Right cardiac atrium (tissue), 5 donors: Measurements from ENCODE around the gene UBL7. TPM values are rescaled to one million over a fixed set of nuclear protein-coding genes. Genes with fewer than 3 reads are reported as not detected.

Experiments used
- ATAC-seq, 2 donors: fragments of 200-7000 bp; cut with Tn5 transposase; one replicate each; pipeline versions ENCODE4 v1.8.0 to v1.9.1; 2020; ENCODE audit warnings: moderate library complexity in 2 of 2, mild to moderate bottlenecking in 1 of 2
- DNase-seq, 3 donors: peaks; one replicate each; pipeline ENCODE4 v3.0.0-alpha.2; 2020
- H3K27ac ChIP-seq: one replicate; pipeline ENCODE4 v1.5.1; 2013; ENCODE audit warnings: mild to moderate bottlenecking, low read length, control low read depth, moderate library complexity
- H3K27me3 ChIP-seq: one replicate; pipeline ENCODE4 v1.6.1; 2013; ENCODE audit not compliant: control insufficient read depth, insufficient read depth
- H3K4me1 ChIP-seq: one replicate; pipeline ENCODE4 v1.6.1; 2013; ENCODE audit warnings: low read length; ENCODE audit not compliant: control insufficient read depth, insufficient read depth
- H3K4me3 ChIP-seq: one replicate; pipeline ENCODE4 v1.5.1; 2013; ENCODE audit warnings: low read length, control low read depth
- H3K9me3 ChIP-seq: one replicate; pipeline ENCODE4 v1.6.1; 2013; ENCODE audit warnings: low read length; ENCODE audit not compliant: control insufficient read depth
- WGBS: extraction: QIAGEN DNeasy Blood & Tissue Kit; methylation state at CpG from one replicate; pipeline ENCODE4 v1.1.7; 2013; 5-methylcytosine and 5-hydroxymethylcytosine counted together
- intact Hi-C, 4 donors: fragments of 100-400 bp; cut with DNase I; formaldehyde crosslinking; loops; one replicate each; pipeline versions ENCODE4 v1.11.0 to v1.14.0; 2022 to 2023
- polyA plus RNA-seq: library from polyadenylated mRNA; stranded (reverse); fragments of 200-250 nt; gene quantifications from one replicate; pipeline ENCODE4 v1.2.3, GENCODE V29; 2013
- total RNA-seq, 4 donors: library from RNA; stranded (reverse); fragmentation: NEBNext Ultra II Directional; extraction: Animal tissue kit (Norgen Biotek cat#: 25700); gene quantifications; one replicate each; pipeline ENCODE4 v1.2.1, GENCODE V29; 2021
- donor health status: healthy with polysubstance abuse.
- donor health status: DM: no; HTN: yes; CAD: no.
- donor health status: DM: no; HTN: no; CAD: no.
- donor health status: DM: no; HTN: yes; CAD: no; lungs with severe emphysema.
- donor health status: DM: yes; HTN: yes; CAD: no.

The UBL7 gene
- total and polyA plus RNA-seq, 5 donors: 35.8 to 59.3 (median 49.0) TPM

GRCh38 chr15:74403588-74403919, 57.4 kb downstream of the UBL7 start:
- H3K4me3 ChIP-seq: no peak overlapping the region
- DNase-seq: peak in 1 of 3 donors; percentile 41
- no peaks in the 10 kb centered on the region for H3K9me3 ChIP-seq
- ATAC-seq: no peak
- intact Hi-C loops: no loop called here
- WGBS: 76% methylated on average over 10 of the region's 10 CpGs
- no peaks in the 10 kb centered on the region for H3K4me1 ChIP-seq
- H3K27me3 ChIP-seq: no peaks in the 10 kb centered on the region
- H3K27ac ChIP-seq: no peak overlapping the region

GRCh38 chr15:74402873-74403587, 57.9 kb downstream of the UBL7 start:
- H3K9me3 ChIP-seq: no peaks in the 10 kb centered on the region
- H3K27me3 ChIP-seq: no peaks in the 10 kb centered on the region
- no peak overlapping the region for H3K4me3 ChIP-seq
- H3K27ac ChIP-seq: no peak overlapping the region
- DNase-seq: peak in 2 of 3 donors; percentile 37 to 55
- WGBS: 62% methylated on average over 13 of the region's 13 CpGs
- intact Hi-C loops: no loop called here
- peak in 1 of 2 donors; percentile 13 for ATAC-seq
- no peaks in the 10 kb centered on the region for H3K4me1 ChIP-seq

- intact Hi-C loops: no loop called here
- Histone ChIP-seq H3K4me3 (no peak overlapping the region), H3K27ac (no peak overlapping the region), H3K27me3 (no peaks in the 10 kb centered on the region), H3K4me1 (no peaks in the 10 kb centered on the region), H3K9me3 (no peaks in the 10 kb centered on the region)
- WGBS: 82% methylated on average over 5 of the region's 5 CpGs
- peak in 1 of 3 donors; percentile 33 for DNase-seq
- ATAC-seq: no peak
These were observed 58.6 kb downstream of the UBL7 start for GRCh38 chr15:74402337-74402841.

GRCh38 chr15:74400915-74401757, 59.8 kb downstream of the UBL7 start:
- no peak overlapping the region for H3K4me3 ChIP-seq
- no peaks in the 10 kb centered on the region for H3K27me3 ChIP-seq
- no peaks in the 10 kb centered on the region for H3K4me1 ChIP-seq
- 79% methylated on average over 11 of the region's 11 CpGs for WGBS
- intact Hi-C loops: no loop called here
- no peak for ATAC-seq
- H3K9me3 ChIP-seq: no peaks in the 10 kb centered on the region
- H3K27ac ChIP-seq: no peak overlapping the region
- DNase-seq: peak in 1 of 3 donors; percentile 32

GRCh38 chr15:74400313-74400860, 60.6 kb downstream of the UBL7 start:
- DNase-seq (no peak), ATAC-seq (no peak)
- Histone ChIP-seq H3K27me3 (no peaks in the 10 kb centered on the region), H3K27ac (no peak overlapping the region), H3K4me3 (no peak overlapping the region), H3K4me1 (no peaks in the 10 kb centered on the region), H3K9me3 (no peaks in the 10 kb centered on the region)
- WGBS: 89% methylated on average over 10 of the region's 10 CpGs
- intact Hi-C loops: no loop called here

GRCh38 chr15:74399511-74400312, 61.2 kb downstream of the UBL7 start:
- WGBS: 40% methylated on average over 5 of the region's 5 CpGs
- no peaks in the 10 kb centered on the region for H3K27me3 ChIP-seq
- DNase-seq: no peak
- H3K27ac ChIP-seq: no peak overlapping the region
- H3K4me3 ChIP-seq: no peak overlapping the region
- ATAC-seq: no peak
- intact Hi-C loops: no loop called here
- H3K4me1 ChIP-seq: no peaks in the 10 kb centered on the region
- H3K9me3 ChIP-seq: no peaks in the 10 kb centered on the region

- no peak for DNase-seq
- ATAC-seq: no peak
- Histone ChIP-seq H3K4me3 (no peak overlapping the region), H3K9me3 (no peaks in the 10 kb centered on the region), H3K4me1 (no peaks in the 10 kb centered on the region), H3K27ac (no peak overlapping the region), H3K27me3 (no peaks in the 10 kb centered on the region)
- intact Hi-C loops: no loop called here
- WGBS: 89% methylated on average over 3 of the region's 3 CpGs
These were observed 61.9 kb downstream of the UBL7 start for GRCh38 chr15:74399100-74399499.

GRCh38 chr15:74398183-74398582, 62.8 kb downstream of the UBL7 start:
- H3K27ac ChIP-seq: no peak overlapping the region
- no peak for DNase-seq
- no peak for ATAC-seq
- H3K27me3 ChIP-seq: no peaks in the 10 kb centered on the region
- no peak overlapping the region for H3K4me3 ChIP-seq
- H3K4me1 ChIP-seq: no peaks in the 10 kb centered on the region
- 92% methylated on average over 5 of the region's 5 CpGs for WGBS
- intact Hi-C loops: no loop called here
- no peaks in the 10 kb centered on the region for H3K9me3 ChIP-seq

GRCh38 chr15:74397239-74398068, 63.5 kb downstream of the UBL7 start:
- no peak for ATAC-seq
- no peaks in the 10 kb centered on the region for H3K4me1 ChIP-seq
- H3K27me3 ChIP-seq: no peaks in the 10 kb centered on the region
- no peaks in the 10 kb centered on the region for H3K9me3 ChIP-seq
- DNase-seq: peak in 1 of 3 donors; percentile 35
- intact Hi-C loops: no loop called here
- no peak overlapping the region for H3K27ac ChIP-seq
- H3K4me3 ChIP-seq: no peak overlapping the region
- 93% methylated on average over 6 of the region's 6 CpGs for WGBS
